ENCODE data around the gene RNF207. TPM values are rescaled to one million over a fixed set of nuclear protein-coding genes. Genes with fewer than 3 reads are reported as not detected.

RNF207 gene
- total and polyA plus RNA-seq, 2 of the 8 experiments (the other 6 are each of a cell fraction or from before 2014, with no cell fraction given), result 3.9 to 5.4 TPM

- peak; percentile 9 for TF ChIP-seq KDM4A (IDR thresholded peaks at IDR 0.05; ENCODE audit: low read depth, low read length, severe bottlenecking)
- TF ChIP-seq MAX (IDR thresholded peaks at IDR 0.05), result peak; percentile 44; the same call in 1 of the 2 replicates
- peak; percentile 73 for TF ChIP-seq NANOG (IDR thresholded peaks at IDR 0.05; ENCODE audit: insufficient read depth, low read depth, low read length, poor library complexity, severe bottlenecking)
- no peak for TF ChIP-seq SIN3A (conservative IDR thresholded peaks at IDR 0.05 in 1 of 2, IDR thresholded peaks at IDR 0.05 in 1 of 2; ENCODE audit: low read depth in 1 of 2, low read length in 2 of 2)
- no peak for TF ChIP-seq HDAC2 (IDR thresholded peaks at IDR 0.05; ENCODE audit: borderline replicate concordance in 1 of 2, low read depth in 2 of 2, low read length in 2 of 2)
Measured at GRCh38 chr1:6245869-6246496, 40.1 kb downstream of the RNF207 start (continued).
